Vagina (tissue), 2 donors: Measurements from ENCODE around the gene DRD4.

Experiments used
- CTCF ChIP-seq, 3 experiments: fragments of 450-650 bp in 2 of 3; fragments of 200-600 bp in 1 of 3; sonication (generic) in 1 of 3; IDR thresholded peaks; one replicate each; pipeline ENCODE4 v1.5.1; 2017 to 2019; ENCODE audit warnings: antibody characterized with exemption in 3 of 3, mild to moderate bottlenecking in 2 of 3, moderate library complexity in 2 of 3
- POLR2A ChIP-seq, 2 donors: fragments of 450-650 bp; IDR thresholded peaks; one replicate each; pipeline ENCODE4 v1.6.1; 2017; ENCODE audit warnings: antibody characterized with exemption in 2 of 2, mild to moderate bottlenecking in 2 of 2, moderate library complexity in 2 of 2

DNA sequence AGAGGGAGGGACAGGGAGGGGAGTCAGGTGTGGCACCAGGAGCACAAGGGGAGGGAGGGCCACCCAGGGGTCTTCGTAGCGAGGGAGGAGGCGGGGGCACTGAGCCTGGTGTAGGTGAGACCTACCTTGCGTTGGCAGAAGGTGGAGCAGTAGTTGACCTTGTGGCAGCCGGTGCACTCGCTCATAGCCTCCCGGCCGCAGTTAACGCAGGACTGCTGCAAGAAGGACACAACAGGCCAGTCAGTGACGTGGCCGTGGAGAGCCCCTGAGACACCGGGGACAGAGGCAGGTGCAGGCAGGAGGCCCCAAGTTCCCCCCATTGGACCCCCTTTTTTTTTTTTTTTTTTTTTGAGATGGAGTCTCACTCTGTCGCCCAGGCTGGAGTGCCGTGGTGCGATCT is 16.8 kb downstream of the DRD4 start:
- TF ChIP-seq CTCF (IDR thresholded peaks at IDR 0.05) (no peak), POLR2A (IDR thresholded peaks at IDR 0.05) (no peak)
